Inflammatory macrophage treated with lipopolysaccharide for 4 hours (primary cell): ENCODE results near the gene CACNB3.

ENCODE experiments used
- DNase-seq: peaks from one replicate; pipeline ENCODE4 v3.0.0-alpha.2; 2020

CACNB3 gene

GRCh38 chr12:48817873-48818830, at the start of gene CACNB3:
CACNB3 (plus strand) TSS chr12:48818496; CDS start chr12:48818930, 434 bp downstream.
- DNase-seq = peak; percentile 26

DNA sequence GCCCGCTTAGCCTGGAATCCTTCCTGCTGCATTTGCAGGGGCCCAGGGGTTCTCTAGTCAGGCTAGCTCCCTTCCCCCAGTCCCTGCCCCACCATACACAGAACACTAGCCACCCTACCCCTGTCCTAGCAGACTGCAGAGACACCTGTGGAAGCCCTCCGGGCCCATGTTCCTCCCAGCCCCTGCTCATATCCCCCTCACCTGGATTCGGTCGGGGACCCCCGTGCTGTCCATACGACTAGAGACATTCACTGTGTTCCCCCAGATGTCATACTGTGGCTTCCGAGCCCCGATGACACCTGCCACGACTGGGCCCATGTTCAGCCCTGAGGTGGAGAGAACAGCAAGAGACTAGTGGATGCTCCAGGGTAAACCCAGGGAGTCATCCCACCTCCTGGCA, 49.6 kb upstream of the CACNB3 start:
- no peak for DNase-seq

GRCh38 chr12:48770756-48771155, 47.5 kb upstream of the CACNB3 start:
- no peak for DNase-seq

DNA sequence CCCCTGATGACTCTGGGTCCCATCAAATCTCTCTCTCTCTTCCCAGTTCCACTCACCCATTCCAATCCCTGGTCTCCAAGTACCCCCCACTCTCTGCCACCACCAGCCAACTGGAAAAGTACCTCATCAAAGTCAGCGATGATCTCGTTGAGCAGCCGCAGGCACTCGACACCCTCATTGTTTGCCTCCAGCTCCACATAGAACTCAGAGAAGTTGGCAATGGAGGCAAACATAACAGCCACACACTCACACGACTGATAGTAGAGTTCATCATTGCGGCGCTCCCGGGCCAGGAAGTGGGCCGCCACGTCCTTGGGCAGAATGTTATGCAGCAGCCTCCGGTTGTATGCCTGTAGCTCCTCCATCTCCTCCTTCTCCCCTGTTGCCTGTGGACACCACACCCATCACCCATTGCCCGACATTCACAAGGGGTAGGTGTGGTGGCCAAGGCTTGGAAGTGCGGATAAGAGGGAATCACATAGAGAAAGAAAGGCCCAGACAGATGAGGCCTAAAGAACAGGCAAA, 46.6 kb upstream of the CACNB3 start:
- no peak for DNase-seq

- DNase-seq = no peak
These were observed 44.6 kb upstream of the CACNB3 start for GRCh38 chr12:48773686-48774085.

GRCh38 chr12:48774516-48774915, 43.8 kb upstream of the CACNB3 start:
- DNase-seq = no peak

GRCh38 chr12:48775299-48775698, 43.0 kb upstream of the CACNB3 start:
- DNase-seq = no peak

DNA sequence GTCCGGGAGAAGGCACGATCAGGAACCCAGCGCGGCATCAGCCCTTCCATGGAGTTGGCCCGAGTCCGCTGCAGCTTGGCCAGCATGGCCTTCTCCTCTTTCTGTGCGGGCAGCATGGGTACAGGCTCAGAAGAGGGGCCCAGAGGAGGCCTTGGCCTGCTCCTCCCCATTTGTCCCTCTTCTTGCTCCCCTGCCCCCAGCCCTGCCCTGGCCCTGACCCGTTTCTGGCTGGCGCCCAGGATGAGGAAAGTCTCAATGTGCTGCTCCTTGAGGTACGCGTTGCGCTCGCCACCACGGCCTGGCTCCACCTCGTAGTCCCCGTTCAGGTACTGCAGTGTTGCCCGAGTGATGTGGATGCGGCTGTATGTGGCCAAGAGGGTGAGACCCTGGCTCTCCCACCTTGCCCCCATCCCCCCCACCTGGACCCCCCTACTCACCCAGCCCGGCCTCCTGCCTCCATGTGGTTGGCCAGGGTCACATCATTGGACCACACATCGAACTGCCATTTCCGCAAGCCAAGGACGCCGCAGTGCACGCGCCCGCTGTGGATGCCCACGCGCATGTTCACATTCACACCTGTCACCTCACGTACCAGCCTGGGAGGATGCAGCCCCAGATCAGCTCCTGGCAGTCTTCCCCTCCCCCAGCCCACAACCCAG, 42.2 kb upstream of the CACNB3 start:
- no peak for DNase-seq

DNA sequence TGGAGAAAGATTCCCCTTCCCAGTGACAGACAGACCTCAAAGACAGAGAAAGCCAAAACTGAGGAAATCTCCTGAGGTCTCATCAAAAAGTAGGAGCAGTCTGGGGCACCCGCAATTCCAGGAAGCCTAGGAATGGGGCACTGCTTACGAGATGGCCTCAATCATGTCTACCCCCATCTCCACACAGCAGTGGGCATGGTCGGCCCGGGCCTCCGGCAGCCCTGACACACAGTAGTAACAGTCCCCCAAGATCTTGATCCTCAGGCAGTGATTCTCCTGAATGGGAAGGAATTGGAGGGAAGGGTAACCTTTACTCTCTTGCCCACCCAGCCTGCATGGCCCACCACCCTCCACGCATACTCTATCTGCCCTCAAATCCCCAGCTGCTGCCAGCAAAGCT, 41.3 kb upstream of the CACNB3 start:
- no peak for DNase-seq

GRCh38 chr12:48777501-48778400, 40.5 kb upstream of the CACNB3 start:
- no peak for DNase-seq

DNA sequence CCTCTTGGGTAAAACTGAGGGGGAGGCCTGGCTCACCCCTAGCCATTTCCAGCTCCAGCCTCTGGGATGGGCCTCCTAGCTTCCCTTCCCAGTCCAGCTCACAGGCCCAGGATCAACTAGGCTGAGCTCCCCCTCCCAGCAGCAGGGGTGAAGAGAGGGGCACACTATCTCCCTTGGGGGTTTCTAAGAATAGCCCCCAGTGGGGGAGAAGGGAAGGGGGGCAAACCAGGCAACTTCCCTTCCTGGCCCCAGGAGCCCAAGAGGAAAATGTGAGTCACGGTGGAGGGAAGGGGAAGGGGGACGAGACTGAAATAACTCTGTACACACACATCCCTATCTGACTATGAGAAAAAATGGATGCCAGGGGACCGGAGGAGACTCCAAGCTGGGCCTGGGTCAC, 38.4 kb upstream of the CACNB3 start:
- DNase-seq = peak; percentile 40

DNA sequence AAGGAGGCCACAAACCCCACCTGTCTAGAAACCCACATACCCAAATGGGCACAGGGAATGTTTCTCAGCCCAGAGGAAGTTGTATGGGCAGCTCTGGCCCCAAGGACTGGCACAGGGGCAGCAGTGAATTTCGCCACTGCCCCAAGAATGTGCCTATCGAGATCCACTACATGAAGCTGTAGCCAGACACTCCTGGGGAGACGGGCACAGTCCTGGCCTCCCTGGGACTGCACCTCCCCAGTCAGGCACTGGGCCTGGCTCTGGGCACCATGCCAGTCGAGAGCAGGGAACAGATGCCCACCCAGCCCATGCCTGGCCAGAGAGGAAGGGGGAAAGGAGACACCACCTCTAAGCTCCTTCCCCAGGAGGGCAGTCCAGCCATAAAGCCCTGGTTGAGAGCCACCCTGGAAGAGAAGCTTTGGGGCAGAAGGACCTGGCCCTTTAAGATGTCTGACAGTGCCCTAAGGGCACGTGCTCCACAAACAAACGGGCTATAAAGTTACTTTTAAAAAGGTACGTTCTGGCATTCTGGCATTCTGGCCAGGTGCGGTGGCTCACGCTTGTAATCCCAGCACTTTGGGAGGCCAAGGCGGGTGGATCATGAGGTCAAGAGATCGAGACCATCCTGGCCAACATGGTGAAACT, 37.8 kb upstream of the CACNB3 start:
- DNase-seq = no peak

DNA sequence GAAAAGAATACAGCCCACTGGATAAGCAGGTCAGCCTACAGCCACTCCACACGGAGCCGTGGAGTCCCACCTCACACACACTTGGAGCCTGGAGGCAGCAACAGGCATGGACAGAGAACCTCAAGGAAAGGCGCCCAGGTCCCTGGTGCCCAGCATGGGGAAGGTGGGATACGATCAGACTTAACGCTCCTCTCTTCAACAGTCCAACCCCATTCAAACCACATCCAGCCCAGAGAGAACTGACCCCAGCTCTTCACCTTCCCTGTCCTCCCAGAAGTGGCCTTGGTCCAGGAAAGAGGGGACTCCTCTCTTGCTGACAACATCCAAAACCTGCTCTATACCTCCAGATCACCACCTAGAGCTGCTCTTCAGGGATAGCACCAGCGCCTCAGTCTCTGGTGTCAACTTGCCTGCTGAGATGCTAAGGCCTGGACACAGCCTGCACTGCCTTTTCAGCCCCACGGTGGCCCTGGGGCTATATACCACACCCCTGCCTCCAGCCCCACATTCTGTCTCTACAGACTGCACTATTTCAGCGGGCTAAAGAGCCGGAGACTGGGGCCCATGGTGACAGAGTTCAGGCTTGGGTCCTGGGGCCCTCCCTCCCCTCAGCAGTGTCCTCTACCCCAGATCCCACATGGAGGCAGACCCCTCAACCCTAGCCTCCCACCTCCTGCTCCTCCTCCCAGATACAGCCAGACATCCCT, 36.4 kb upstream of the CACNB3 start:
- DNase-seq = no peak

DNA sequence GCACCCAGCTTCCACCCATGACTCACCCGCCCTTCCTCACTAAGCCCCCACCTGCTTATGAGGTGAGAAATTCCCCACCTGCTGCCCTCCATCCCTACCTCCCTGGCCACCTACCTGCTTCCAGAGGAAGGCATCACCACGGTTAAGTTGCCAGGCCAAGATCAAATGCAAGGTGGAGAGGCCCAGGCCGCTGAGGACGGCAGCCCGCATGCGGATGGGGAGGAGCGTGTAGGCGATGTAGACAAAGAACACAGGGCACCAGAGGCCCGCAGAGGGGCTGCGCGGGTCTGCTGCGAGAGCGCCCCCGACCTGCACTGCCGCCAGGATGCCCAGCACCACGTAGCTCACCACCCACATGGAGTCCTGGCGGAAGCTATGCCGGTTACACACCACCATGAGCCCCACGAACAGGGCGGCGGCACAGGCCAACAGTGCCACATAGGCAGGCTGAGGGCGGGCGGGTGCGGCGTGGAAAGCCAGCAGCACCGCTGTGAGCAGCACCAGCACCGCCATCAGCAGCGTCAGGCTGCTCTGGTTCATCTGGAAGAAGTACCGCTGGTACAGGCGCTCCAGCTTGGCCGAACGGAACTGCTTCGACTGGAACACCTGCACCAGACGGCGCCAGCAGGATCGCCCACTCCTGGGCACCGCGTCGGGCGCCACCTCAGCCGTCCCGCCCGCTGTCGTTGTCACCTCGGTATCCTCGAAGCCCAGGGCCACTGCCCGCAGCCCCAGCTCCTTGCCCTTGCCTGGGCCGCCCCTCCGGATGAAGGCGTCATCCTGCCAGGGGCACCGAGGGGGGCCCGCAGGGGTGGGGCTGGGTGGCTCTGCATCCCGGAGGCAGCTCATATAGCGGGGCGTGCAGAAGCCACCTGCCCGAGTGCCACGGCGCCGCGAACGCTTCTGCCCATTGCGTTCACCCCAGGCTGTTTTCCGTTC, 35.6 kb upstream of the CACNB3 start:
- DNase-seq = no peak

DNA sequence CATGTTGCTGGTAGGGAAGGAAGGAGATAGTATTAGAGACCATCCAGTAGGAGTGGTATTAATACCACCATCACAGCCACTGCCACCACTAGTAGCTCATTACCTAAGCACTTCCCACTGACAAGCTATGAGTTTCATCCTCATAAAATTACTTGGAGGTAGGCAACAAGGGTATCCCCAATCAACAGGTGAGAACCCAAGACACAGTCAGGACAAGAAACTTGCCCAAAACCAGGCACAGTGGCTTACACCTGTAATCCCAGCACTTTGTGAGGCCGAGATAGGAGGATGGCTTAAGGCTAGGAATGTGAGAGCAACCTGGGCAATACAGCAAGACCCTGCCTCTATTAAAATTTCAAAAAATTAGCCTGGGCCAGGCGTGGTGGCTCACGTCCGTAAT, 34.9 kb upstream of the CACNB3 start:
- no peak for DNase-seq

DNA sequence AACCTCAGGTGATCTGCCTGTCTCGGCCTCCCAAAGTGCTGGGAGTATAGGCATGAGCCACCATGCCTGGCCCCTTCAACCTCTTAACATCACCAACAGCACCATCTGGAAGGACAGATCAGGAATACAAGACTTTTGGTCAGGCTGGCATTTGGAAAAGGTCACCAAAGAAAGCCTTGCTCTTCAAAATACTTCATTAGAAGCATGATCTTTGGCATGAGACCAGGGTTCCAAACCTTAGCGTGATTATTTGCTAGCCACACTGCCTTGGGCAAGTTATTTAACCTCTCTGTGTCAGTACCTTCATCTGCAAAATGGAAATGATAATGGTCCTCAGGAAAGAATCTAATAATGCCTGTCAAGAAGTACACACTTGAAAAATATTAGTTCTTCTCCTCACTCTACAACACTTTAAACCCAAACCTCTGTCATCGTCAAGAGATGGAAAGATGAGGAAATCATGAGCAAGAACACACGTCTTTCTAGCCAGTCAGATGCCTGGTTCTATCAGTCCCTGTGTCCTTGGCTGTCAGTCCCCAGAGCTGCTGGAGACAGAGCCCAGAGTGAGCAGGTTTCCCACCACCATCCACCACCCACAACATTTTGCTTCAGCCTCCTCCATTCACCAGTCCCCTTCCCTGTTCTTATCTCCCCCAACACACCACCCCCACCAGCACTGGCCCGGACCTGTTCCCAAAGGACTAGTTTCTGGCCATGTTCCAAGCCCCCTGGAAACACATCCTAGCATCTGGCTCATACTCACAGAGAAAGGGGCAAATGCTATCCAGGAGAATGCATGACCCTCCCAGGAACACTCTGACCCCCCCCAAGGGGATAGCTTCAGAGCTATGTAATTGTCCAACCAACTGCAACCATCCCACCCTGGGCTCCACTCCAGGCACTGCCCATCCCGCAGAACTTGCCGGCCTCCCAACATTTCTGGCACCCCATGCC, 31.4 kb upstream of the CACNB3 start:
- DNase-seq = no peak

DNA sequence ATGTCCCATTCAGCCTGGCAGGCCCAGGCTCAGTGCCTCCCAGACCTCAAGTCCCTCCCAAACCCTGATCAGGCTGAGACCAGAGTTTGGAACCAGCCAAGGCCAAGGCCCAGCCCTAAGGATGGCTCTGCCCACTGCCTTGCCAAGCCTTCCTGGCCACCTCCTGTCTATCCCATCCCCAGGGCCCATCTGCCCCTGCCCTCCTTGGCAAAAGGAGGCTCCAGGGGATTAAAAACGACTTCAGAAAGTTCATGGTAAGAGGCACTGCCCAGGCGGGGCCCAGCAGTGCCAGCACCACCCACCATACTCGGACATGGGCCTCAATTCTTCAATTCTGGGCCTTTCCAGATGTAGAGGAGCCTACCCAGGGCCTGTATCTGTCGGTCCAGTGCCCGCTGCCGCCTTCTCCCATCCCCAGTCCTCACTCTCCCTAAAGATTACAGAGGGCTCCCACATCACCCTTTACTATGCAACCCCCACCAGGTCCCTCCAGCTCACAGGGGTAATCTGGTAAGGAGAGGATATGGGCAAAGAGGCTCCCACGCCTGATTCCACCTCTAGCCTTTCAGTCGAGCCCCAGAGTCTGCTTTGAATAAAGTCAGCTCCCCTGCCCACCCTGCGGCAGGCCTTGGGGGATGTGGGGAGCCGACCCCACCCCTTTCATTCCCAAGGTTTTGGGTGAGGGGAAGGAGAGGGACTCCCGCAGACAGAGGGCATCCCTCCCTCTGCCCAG, 30.3 kb upstream of the CACNB3 start:
- DNase-seq = no peak

DNA sequence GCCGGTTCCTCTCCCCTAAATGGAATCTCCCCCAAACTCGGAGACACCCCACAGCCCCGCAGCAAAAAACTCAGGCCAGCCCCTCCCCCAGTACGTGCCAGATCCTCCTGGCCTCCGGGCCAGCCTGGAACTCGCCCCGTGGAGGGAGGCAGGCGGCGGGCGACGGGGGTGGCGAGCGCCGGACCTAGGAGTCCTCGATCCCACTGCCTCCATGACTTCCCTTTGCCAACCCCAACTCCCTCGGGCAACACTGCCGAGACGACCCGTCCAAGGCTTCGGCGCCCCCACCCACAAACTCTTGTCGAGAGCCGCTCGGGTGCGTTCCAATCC, 29.8 kb upstream of the CACNB3 start:
- no peak for DNase-seq
